NB4 (cell line): Measurements from ENCODE around the gene HINT3.

ENCODE experiments used
- DNase-seq: peaks from one replicate; pipeline ENCODE4 v3.0.0; 2010; ENCODE audit warnings: low read depth
- H3K4me3 ChIP-seq: one replicate; pipeline ENCODE4 v1.5.1; 2011; ENCODE audit warnings: mild to moderate bottlenecking, low read depth, low read length, moderate library complexity
- CTCF ChIP-seq: IDR thresholded peaks from one replicate; pipeline ENCODE4 v1.5.1; 2012; ENCODE audit warnings: low read depth, low read length
- MAX ChIP-seq: IDR thresholded peaks from 2 replicates; pipeline ENCODE4 v1.6.1; 2011; ENCODE audit warnings: low read depth, low read length
- MYC ChIP-seq: IDR thresholded peaks from 2 replicates; pipeline ENCODE4 v1.6.1; 2011; ENCODE audit warnings: low read depth, low read length
- POLR2A ChIP-seq: IDR thresholded peaks from 2 replicates; pipeline ENCODE4 v1.6.1; 2011; ENCODE audit warnings: mild to moderate bottlenecking; ENCODE audit not compliant: insufficient read length; ENCODE audit errors: extremely low read depth

The HINT3 gene

GRCh38 chr6:125939026-125939425, 17.5 kb upstream of the HINT3 start:
- H3K4me3 ChIP-seq = no peak overlapping the region
- DNase-seq = no peak
- TF ChIP-seq MAX = no peak
- no peak for TF ChIP-seq CTCF
- no peak for TF ChIP-seq MYC
- TF ChIP-seq POLR2A = no peak

DNA sequence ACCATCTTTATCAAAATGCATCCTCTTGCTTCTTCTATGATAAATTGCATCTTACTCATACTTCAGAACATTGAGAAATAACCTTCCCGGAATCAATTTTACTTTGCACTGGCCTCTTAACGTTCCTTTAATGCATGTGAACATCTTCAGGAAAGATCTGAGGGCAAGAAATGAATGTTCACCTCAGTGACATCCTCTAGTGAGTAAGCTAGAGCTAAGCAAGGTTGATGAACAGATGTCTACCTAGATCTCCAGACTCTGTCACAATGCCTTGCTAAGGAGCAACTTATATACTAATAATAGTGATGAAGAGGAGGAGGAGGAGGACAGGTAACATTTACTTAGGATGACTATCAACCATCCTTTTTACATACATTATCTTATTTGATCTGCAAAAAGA, 16.8 kb upstream of the HINT3 start:
- no peak overlapping the region for H3K4me3 ChIP-seq
- DNase-seq = no peak
- TF ChIP-seq MYC (no peak), MAX (no peak), CTCF (no peak), POLR2A (no peak)

- no peak overlapping the region for H3K4me3 ChIP-seq
- TF ChIP-seq POLR2A (no peak), CTCF (no peak), MYC (no peak), MAX (no peak)
- no peak for DNase-seq
Observed at GRCh38 chr6:125940247-125941041, 16.1 kb upstream of the HINT3 start.

DNA sequence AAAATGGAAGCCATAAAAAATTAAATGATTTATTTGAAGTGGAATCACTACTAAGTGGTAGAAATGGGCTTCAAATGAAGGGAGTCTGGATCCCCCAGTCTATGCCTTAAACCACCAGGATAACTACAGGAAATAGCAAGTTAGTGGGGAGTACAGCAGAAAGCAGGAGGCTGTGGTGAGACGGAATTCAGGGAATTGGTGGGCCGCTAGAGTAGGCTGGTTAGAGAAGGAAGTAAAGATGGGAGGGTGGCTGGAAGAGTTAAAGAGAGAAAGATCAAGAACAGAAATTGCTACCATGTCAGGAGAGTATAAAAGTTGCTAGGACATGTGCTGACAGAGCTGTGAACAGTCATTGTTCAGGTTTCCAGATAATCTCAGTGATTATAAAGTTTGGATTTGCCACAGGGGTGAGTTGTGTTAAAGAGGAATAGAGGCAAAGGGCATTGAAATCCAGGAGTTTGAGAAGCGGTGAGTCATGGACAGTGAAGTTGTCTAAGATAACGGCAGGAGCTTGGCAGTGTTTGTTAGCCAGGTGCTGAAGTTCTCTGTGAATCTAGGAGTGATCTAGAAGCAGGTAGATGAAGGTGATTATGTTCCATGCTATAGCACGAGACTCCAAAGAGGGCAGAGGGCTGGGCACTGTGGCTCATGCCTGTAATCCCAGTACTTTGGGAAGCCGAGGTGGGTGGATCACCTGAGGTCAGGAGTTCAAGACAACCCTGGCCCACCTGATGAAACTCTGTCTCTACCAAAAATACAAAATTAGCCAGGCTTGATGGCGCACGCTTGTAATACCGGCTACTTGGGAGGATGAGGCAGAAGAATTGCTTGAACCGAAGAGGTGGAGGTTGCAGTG, 13.7 kb upstream of the HINT3 start:
- no peak for DNase-seq
- TF ChIP-seq POLR2A (no peak), CTCF (no peak), MYC (no peak), MAX (no peak)
- no peak overlapping the region for H3K4me3 ChIP-seq

DNA sequence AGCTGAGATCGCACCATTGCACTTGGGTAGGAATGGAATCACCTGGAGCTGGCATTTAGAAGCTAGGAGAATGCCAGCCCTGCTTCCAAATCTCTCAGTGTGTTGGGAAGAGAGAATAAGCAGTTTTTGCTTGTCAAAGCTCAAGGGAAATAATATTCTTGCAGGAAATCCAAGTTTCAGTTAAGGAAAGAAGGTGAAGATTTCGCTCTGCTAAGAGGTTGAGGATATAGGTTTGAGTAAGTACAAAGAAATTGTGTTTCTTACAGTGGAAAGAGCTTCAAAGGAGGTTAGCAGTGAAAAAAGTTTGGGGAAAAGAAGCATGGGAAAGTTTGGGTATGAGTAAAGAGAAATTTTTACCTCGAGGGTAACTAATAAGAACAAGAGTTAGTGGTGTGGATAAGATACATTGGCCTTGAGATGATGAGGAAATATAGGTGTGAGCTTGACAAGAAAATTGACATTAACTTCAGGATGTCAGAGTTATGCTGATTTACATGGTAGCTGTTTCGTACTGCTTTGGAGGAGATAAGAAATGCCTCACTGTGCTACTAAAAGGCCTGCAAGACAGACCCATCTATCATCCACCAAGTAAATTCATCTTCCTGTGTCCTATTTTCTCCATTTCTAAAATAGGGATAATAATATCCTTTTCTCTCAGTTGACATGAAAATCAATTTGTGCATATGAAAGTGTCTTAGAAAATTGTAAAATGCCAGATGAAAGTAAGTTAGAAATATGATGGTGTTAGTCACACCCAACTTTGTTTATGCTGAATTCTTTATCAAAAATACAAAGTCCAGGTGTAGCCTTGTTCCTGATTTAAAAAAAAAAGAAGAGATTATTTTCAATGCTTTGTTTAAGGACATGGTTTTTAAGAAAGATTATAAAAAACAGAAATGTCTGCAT, 12.8 kb upstream of the HINT3 start:
- no peak for TF ChIP-seq MAX
- TF ChIP-seq POLR2A = no peak
- no peak for TF ChIP-seq MYC
- no peak for TF ChIP-seq CTCF
- no peak for DNase-seq

More for the DNA sequence above, 12.8 kb upstream of the HINT3 start:
- peak overlapping the region; percentile 6 for H3K4me3 ChIP-seq
